Activated CD4-positive, alpha-beta T cell treated with anti-CD3 and anti-CD28 coated beads, Interleukin-2, amount 10 ng/mL, durations not matched to agents 7 days and 5 days (primary cell): ENCODE data around the gene MEIS1. TPM values are rescaled to one million over a fixed set of nuclear protein-coding genes. Genes with fewer than 3 reads are reported as not detected.

Experiments used
- CTCF ChIA-PET: fragments of 350-600 bp; sonication (Branson Sonifier 250); formaldehyde crosslinking; loops from one replicate; lab custom pipeline; 2021; ENCODE audit warnings: antibody characterized with exemption; lab: Charles Lee
- POLR2A ChIA-PET: fragments of 350-600 bp; sonication (Branson Sonifier 250); formaldehyde crosslinking; loops from one replicate; lab custom pipeline; 2021; ENCODE audit warnings: antibody characterized with exemption; lab: Charles Lee
- DNase-seq: peaks from one replicate; pipeline ENCODE4 v3.0.0-alpha.2; 2020
- H3K27ac Mint-ChIP-seq: one replicate; pipeline ENCODE4 v1.8.0; 2021; ENCODE audit warnings: mild to moderate bottlenecking, moderate library complexity, mixed read lengths
- H3K27me3 Mint-ChIP-seq: one replicate; pipeline ENCODE4 v1.8.0; 2021; ENCODE audit warnings: mixed read lengths
- H3K36me3 Mint-ChIP-seq: one replicate; pipeline ENCODE4 v1.8.0; 2021; ENCODE audit warnings: low read depth, mixed read lengths
- H3K4me1 Mint-ChIP-seq: one replicate; pipeline ENCODE4 v1.8.0; 2021; ENCODE audit warnings: mixed read lengths
- H3K4me3 Mint-ChIP-seq: one replicate; pipeline ENCODE4 v1.8.0; 2021; ENCODE audit warnings: mild to moderate bottlenecking, moderate library complexity, mixed read lengths
- H3K9me3 Mint-ChIP-seq: one replicate; pipeline ENCODE4 v1.8.0; 2021; ENCODE audit warnings: mixed read lengths
- total RNA-seq, 2 experiments: library from RNA; stranded (reverse); gene quantifications; one replicate each; pipeline ENCODE4 v1.2.3, GENCODE V29; 2021

MEIS1 gene
- total RNA-seq, 2 experiments from 2014 or later, result not detected

GRCh38 chr2:66571918-66572317, 137.0 kb downstream of the MEIS1 start:
- ChIA-PET POLR2A (no interaction called here), CTCF (no interaction called here)
- peaks cover 1% of the 10 kb centered on the region for H3K4me1 Mint-ChIP-seq
- H3K27ac Mint-ChIP-seq, result no peak overlapping the region
- no peaks in the 10 kb centered on the region for H3K36me3 Mint-ChIP-seq
- H3K27me3 Mint-ChIP-seq, result peaks cover 27% of the 10 kb centered on the region
- DNase-seq, result no peak
- H3K9me3 Mint-ChIP-seq, result no peaks in the 10 kb centered on the region
- no peak overlapping the region for H3K4me3 Mint-ChIP-seq

GRCh38 chr2:66572391-66572790, 137.5 kb downstream of the MEIS1 start:
- Mint-ChIP-seq H3K4me3 (no peak overlapping the region), H3K9me3 (no peaks in the 10 kb centered on the region), H3K27ac (no peak overlapping the region), H3K27me3 (peaks cover 31% of the 10 kb centered on the region), H3K4me1 (peaks cover 1% of the 10 kb centered on the region), H3K36me3 (no peaks in the 10 kb centered on the region)
- no peak for DNase-seq
- ChIA-PET POLR2A (no interaction called here), CTCF (no interaction called here)

DNA sequence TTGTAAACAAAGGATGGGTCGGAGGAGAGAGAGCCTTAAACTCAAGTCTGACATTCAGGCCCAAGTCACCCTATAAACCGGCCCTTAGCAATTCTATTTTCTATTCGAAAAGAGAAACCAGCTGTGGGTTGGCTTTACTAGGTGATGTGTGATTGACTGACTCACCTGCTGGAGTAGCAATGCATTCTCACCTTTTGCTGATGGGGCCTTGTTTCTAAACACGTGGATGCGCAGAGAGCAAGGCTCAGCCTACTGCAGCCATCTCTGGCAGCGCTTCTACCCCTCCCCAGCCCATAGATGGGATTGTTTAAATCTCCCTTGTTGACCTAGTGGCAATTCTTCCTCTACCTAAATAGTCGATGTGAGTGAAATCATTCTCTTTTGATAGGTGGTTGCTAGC, 138.5 kb downstream of the MEIS1 start:
- Mint-ChIP-seq H3K9me3 (no peaks in the 10 kb centered on the region), H3K27me3 (peaks cover 40% of the 10 kb centered on the region), H3K4me1 (peaks cover 1% of the 10 kb centered on the region), H3K4me3 (no peak overlapping the region), H3K36me3 (no peaks in the 10 kb centered on the region), H3K27ac (no peak overlapping the region)
- ChIA-PET CTCF (no interaction called here), POLR2A (no interaction called here)
- no peak for DNase-seq

DNA sequence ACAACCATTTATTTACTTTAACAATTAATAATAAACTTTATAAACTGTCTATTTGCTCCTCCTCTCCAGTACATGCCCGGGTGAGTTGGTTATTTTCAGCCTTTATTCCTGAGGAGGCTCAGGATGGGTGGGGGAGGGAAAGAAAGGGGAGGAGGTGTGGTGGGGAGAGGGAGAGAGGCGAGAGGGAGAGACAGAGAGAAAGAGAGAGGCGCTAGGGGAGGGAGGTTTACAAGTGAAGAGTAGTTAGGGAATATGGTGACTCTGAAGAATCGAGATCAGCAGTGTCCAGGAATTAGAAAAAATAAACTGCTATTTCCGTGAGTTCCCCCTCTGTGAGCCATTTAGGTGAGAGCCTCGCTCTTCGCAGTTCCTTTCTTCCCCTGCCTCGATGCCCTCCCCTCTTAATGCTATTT, 138.9 kb downstream of the MEIS1 start:
- ChIA-PET CTCF (no interaction called here), POLR2A (no interaction called here)
- DNase-seq, result no peak
- Mint-ChIP-seq H3K27ac (no peak overlapping the region), H3K36me3 (no peaks in the 10 kb centered on the region), H3K27me3 (peaks cover 44% of the 10 kb centered on the region), H3K9me3 (no peaks in the 10 kb centered on the region), H3K4me1 (peaks cover 1% of the 10 kb centered on the region), H3K4me3 (no peak overlapping the region)

DNA sequence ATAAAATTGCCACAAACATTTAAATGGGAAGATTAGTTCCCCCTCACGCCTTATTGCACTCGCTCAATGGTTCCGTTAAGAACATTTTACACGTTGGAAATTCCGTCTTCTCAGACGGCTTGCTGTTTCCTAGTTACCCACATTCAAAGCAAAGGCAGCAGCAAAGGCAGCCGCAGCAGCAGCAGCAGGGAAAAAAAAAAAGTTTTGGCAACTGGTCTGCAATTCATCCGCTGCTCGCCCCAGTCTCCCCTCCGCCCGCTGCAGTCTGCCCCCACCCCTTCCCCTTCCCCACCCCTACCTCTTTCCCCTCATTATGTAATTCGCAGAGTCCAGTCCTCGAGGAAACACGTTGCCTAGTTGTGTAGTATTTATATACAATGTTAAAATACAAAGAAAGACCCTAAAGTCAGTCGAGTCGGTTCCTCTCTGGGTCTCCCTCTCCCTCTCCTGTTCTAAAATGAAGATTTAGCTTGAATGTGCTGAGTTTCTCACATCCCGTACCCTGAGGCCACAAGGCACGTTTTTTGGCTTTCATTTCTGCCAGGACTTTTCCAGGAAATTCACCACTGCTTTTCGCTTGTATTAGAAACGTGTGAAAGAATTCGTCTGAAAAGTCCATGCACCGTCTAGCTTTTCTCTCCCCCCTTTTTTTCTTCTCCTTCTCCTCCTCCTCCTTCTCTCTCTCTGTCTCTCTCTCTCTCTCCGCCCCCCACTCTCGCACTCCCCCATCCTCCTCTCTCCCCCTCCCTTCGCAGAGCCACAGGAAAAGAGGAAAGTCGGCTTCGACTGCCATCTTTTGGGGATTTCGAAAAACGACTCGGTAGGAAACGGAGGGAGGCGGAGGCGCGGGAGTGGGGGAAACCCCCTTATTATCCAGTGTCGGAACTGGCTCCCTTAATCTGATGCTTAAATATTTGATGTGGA, 140.0 kb downstream of the MEIS1 start:
- H3K4me3 Mint-ChIP-seq, result no peak overlapping the region
- H3K4me1 Mint-ChIP-seq, result peaks cover 1% of the 10 kb centered on the region
- H3K27me3 Mint-ChIP-seq, result peaks cover 54% of the 10 kb centered on the region
- H3K36me3 Mint-ChIP-seq, result no peaks in the 10 kb centered on the region
- no peaks in the 10 kb centered on the region for H3K9me3 Mint-ChIP-seq
- H3K27ac Mint-ChIP-seq, result no peak overlapping the region
- DNase-seq, result no peak
- ChIA-PET CTCF (no interaction called here), POLR2A (no interaction called here)

DNA sequence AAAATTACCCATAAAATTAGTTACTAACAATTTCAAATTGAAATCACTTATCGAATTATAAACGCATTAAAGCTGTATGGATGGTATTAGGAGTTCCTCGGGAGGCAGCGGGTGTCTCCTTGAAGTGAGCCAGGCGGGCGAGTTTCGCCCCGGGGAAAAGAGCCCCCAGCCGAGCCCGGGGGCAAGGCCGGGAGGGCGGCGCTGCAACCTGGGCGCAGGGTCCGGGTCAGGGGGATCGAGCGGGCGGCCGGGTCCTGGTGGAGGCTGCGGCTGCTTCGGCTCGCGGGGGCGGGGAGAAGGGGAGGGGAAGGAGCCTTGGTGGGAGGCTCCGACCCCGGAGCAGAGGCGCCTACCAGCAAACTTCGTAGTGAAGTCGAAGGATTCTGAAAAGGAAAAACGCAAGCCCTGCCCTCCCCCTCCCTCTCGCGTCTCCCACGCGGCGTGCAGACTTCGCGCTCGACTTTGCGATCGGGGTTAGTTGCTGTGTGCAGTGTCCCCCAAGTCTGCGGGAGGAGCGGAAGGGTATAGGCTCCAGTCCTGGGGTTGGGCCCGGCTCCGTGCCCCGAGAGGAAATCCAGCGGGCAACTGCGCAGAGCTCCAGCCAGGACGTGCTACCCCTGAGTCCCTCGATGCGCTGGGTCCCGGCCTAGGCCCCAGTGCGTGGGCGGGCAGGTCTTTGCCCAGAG, 140.8 kb downstream of the MEIS1 start:
- Mint-ChIP-seq H3K4me3 (no peak overlapping the region), H3K27ac (no peak overlapping the region), H3K27me3 (peaks cover 59% of the 10 kb centered on the region), H3K4me1 (peaks cover 1% of the 10 kb centered on the region), H3K36me3 (no peaks in the 10 kb centered on the region), H3K9me3 (no peaks in the 10 kb centered on the region)
- no peak for DNase-seq
- POLR2A ChIA-PET, result no interaction called here
- CTCF ChIA-PET, result interaction anchor here (0.5 kb wide), 1 partner anchor 675 kb away, joined by 3 read pairs; no protein-coding TSS in a partner anchor

DNA sequence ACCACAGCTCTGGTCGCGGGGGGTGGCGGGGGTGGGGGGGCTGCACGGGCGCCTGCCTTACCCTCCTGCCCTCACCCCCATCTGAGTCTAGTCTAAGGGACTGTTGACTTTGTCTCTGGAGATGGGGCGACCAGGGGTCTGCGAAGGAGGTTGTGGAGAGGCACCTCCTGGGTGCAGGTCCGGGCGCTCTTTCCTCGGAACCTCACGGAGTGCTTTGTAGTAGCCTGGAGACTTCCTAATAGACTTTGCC, 141.3 kb downstream of the MEIS1 start:
- Mint-ChIP-seq H3K27ac (no peak overlapping the region), H3K36me3 (no peaks in the 10 kb centered on the region), H3K27me3 (peaks cover 64% of the 10 kb centered on the region), H3K4me1 (peaks cover 1% of the 10 kb centered on the region), H3K9me3 (no peaks in the 10 kb centered on the region), H3K4me3 (no peak overlapping the region)
- POLR2A ChIA-PET, result no interaction called here
- DNase-seq, result no peak
- CTCF ChIA-PET, result no interaction called here

DNA sequence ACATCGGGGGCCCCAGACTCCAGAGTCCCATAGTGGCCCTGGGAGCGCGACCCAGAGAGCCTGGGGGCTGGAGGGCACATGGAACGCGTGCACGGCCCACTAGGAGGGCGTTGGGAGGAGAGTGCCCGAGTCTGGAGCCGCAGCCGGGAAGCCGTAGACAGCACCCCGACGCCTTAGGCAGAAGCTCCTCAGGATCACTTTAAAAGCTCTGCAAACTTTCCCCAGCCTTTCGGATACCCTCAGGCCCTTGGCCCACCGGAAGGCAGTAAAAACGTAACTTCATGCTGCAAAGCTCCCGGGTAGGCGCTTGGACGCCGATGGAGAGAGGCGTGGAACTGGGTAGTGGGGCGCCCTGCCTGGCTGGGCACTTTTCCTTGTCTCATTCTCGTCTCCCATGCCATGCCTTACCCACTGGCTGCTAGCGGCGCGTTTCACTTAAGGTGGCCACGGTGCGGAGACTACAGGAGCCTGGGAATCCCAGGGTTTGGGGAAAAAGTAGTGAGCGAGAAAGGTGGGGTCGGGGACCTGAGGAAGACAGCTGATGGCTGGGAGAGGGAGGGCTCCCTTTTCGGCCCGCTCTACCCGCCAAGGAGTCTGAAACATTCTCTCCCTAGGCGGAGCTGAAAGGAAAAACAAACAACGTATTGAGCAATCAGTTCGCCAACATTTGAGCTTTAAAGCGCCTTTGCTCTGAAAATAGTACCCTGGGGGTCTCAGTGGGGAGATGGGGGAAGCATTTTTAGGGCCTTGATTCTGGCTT, 141.8 kb downstream of the MEIS1 start:
- H3K27me3 Mint-ChIP-seq, result peaks cover 64% of the 10 kb centered on the region
- no peaks in the 10 kb centered on the region for H3K36me3 Mint-ChIP-seq
- peaks cover 1% of the 10 kb centered on the region for H3K4me1 Mint-ChIP-seq
- DNase-seq, result no peak
- no peaks in the 10 kb centered on the region for H3K9me3 Mint-ChIP-seq
- ChIA-PET POLR2A (no interaction called here), CTCF (no interaction called here)
- no peak overlapping the region for H3K4me3 Mint-ChIP-seq
- no peak overlapping the region for H3K27ac Mint-ChIP-seq

DNA sequence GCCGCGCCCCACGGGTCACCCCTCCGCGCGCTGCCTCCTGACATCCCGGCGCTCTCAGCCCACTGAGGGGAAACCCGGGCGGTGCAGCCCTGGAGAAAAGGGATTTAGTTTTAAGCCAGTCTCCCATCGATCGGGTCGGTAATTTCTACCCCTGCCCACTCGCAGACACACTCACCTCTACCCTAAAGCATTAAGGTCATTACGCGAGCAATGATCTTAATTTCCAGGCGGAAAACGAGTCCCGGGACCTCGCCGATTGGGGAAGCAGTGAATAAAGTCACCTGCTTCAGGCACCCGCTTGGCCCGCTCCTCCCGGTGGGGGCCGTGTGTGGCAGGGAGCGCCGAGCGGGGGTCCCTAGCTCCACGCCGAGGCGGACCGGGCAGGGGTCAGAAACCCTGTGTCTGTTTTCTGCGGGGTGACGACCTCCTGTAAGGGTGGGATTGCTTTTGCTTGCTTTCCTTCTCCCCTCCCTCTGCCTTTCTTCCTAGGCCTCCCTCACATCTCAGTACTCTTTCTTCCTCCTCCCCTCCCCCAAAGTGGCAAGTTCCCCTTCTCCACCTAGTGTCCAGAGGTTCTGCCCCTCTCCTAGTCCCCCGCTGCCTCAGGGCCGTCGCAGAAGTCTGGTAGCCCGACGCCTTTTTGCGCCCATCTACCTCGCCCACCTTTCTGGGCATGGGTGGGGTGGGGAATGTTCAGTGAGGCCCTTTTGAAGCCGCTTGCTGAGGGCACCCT, 142.6 kb downstream of the MEIS1 start:
- POLR2A ChIA-PET, result no interaction called here
- no peaks in the 10 kb centered on the region for H3K36me3 Mint-ChIP-seq
- no peak overlapping the region for H3K27ac Mint-ChIP-seq
- no peak for DNase-seq
- CTCF ChIA-PET, result no interaction called here
- no peaks in the 10 kb centered on the region for H3K9me3 Mint-ChIP-seq
- H3K4me1 Mint-ChIP-seq, result peaks cover 1% of the 10 kb centered on the region
- no peak overlapping the region for H3K4me3 Mint-ChIP-seq
- peaks cover 64% of the 10 kb centered on the region for H3K27me3 Mint-ChIP-seq

GRCh38 chr2:66578054-66578686, 143.2 kb downstream of the MEIS1 start:
- peaks cover 64% of the 10 kb centered on the region for H3K27me3 Mint-ChIP-seq
- H3K36me3 Mint-ChIP-seq, result no peaks in the 10 kb centered on the region
- ChIA-PET POLR2A (no interaction called here), CTCF (no interaction called here)
- H3K4me3 Mint-ChIP-seq, result no peak overlapping the region
- no peak overlapping the region for H3K27ac Mint-ChIP-seq
- no peak for DNase-seq
- H3K9me3 Mint-ChIP-seq, result no peaks in the 10 kb centered on the region
- H3K4me1 Mint-ChIP-seq, result peaks cover 1% of the 10 kb centered on the region

DNA sequence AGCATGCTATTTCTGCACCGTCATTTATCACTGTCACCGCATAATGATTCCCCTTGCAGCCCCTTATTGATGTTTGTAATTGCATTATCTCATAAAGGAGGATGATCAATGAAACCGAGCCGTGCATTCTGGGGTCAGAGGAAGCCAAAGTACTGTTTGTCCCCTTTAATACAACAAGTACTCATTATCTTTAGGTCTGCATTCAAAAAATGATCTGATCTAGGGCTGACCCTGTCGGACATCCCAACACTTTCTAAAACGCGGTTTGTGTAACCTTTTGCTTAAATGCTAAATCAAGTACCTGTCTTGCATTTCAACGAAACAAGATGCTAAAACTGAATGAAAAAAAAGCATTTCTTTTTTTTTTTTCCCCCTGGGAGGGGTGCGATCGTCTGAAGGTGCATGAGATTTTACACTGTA, 143.8 kb downstream of the MEIS1 start:
- Mint-ChIP-seq H3K4me1 (peaks cover 1% of the 10 kb centered on the region), H3K36me3 (no peaks in the 10 kb centered on the region), H3K27me3 (peaks cover 61% of the 10 kb centered on the region)

More for the DNA sequence above, 143.8 kb downstream of the MEIS1 start:
- no peak overlapping the region for H3K4me3 Mint-ChIP-seq
- no peak overlapping the region for H3K27ac Mint-ChIP-seq
- H3K9me3 Mint-ChIP-seq, result no peaks in the 10 kb centered on the region
- no peak for DNase-seq
- ChIA-PET POLR2A (no interaction called here), CTCF (no interaction called here)
